ENCODE measurements around the gene LIPC.

The LIPC gene

DNA sequence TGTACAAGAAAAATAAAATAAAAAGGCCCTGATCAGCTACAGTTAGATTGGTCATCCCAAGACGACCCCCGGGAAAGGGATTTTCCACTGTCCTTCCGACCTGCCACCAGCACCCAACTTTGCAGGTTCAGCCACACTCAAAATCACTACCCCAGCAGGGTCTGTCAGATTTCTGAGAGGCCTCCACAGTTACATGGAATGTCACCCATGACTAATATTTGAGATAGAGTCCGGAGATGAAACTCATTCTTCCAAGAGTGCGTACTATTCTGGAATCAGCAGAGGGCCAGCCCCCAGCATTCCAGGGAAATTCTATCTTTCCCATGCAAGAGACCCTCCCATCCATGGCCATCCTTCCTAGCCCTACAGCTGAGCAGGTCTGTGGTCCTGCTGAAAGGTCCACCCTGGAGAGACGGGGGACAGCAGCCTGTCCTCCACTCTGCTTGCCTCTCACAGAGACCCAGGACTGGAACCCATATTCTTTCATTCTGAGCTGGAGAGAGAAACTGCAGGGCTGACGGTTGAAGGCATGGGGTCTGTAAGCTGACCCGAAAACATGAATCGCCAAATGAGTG, 5.8 kb downstream of the LIPC start:
- no peak for TF ChIP-seq POLR2AphosphoS5 (IDR thresholded peaks at IDR 0.05; ENCODE audit: low read depth, low read length)
- no peak for TF ChIP-seq TAF1 (IDR thresholded peaks at IDR 0.05; ENCODE audit: borderline replicate concordance, low read depth, low read length)
- TF ChIP-seq POLR2A (IDR thresholded peaks at IDR 0.05; ENCODE audit: low read depth, low read length), result no peak
- FAIRE-seq (no peak), DNase-seq (ENCODE audit: insufficient read length) (no peak)

DNA sequence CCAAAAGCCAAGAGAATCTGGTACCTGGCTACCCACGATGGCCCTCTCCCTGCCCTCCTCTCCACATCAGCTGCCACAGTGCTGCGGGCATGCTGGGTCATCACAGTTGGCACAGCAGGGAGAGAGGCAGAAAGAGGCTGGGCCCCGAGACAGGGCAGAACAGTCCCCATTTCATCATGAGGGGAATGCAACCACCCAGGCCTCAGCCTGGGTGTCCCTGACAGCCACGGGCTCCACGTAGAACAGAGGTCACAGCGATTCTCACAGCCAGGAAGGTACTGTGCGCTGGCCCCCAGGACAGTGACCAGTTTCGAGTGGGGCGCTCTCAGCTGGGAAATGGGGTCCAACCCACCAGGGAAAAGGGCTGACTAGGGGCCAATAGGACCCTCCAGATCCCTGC, 6.3 kb downstream of the LIPC start:
- DNase-seq (ENCODE audit: insufficient read length) (no peak), FAIRE-seq (no peak)
- TF ChIP-seq POLR2A (IDR thresholded peaks at IDR 0.05; ENCODE audit: low read depth, low read length) (no peak), POLR2AphosphoS5 (IDR thresholded peaks at IDR 0.05; ENCODE audit: low read depth, low read length) (no peak), TAF1 (IDR thresholded peaks at IDR 0.05; ENCODE audit: borderline replicate concordance, low read depth, low read length) (no peak)

DNA sequence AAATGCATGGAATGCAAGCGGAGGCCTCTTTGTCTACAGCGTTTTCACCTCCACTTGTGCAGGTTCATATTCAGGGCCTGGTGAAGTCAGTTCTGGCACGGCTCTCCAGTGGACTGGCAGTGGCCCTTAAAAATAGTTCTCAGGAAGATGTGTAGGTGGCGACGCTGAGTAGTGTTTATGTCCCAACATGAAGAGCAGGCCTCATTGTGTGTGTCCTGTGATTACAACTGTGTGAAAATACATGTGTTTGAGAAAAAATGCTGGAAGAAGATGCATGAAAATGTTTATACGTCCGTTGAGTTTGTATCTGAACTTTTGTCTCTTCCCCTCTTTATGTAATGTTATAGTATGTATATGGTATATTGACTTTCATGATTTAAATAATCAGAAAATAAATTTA, 7.2 kb downstream of the LIPC start:
- DNase-seq (ENCODE audit: insufficient read length), result no peak
- TF ChIP-seq POLR2A (IDR thresholded peaks at IDR 0.05; ENCODE audit: low read depth, low read length) (no peak), TAF1 (IDR thresholded peaks at IDR 0.05; ENCODE audit: borderline replicate concordance, low read depth, low read length) (no peak), POLR2AphosphoS5 (IDR thresholded peaks at IDR 0.05; ENCODE audit: low read depth, low read length) (no peak)
- FAIRE-seq, result no peak

DNA sequence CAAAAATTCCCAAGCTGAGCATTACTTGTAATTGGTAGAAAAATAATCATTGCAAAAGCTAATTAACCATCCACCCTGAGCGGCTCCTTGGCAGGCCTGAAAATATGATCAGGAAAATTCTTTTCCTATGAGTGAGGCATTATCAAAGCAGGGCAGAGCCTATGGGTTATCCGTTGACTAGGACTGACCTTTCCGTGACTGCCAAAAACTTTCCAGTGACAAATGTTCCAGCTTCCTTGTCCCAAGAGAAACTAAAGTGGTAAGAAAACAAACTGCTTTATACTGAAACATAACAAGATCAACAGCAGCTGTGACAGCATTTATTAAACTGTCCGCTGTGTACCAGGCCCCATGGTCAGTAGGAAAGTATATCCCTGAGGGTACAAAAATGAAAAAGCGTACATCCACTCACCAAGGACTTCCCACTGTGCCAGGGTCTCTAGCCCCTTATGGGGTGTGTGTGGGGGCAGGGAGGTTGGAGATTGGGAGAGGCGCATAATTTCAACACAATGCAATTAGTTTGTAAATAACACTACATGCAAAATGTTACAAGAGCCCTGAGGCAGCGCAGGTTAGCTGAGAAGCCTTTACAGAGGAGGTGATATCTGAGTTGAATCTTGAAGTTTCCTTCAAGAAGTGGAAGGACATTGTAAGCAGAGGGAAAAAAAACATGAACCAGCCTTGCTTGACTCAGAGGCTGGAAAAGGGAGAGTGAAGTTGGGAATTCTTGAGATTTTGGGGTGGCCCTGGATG, 8.5 kb downstream of the LIPC start:
- no peak for DNase-seq (ENCODE audit: insufficient read length)

DNA sequence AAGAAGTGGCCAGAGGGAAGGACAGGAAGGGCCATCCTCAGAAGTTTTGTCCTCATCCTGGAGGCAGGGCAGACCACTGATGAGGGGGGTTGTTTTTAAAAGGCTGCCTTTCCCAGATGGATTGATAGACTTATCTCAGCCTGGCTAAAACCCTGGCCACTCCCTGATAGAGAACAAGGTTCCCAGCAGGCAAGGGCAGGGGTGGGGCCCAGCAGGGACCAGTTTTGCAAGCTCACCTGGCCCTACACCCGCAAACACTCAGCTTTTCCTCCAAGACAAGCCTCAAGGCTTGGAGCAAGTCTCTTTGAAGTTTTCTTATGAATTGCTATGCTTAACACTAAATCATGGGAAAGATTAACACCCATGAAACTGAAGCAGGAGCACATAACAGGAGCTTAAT, 9.1 kb downstream of the LIPC start:
- FAIRE-seq, result no peak
- TF ChIP-seq TAF1 (IDR thresholded peaks at IDR 0.05; ENCODE audit: borderline replicate concordance, low read depth, low read length), result no peak
- TF ChIP-seq POLR2AphosphoS5 (IDR thresholded peaks at IDR 0.05; ENCODE audit: low read depth, low read length), result no peak
- no peak for TF ChIP-seq POLR2A (IDR thresholded peaks at IDR 0.05; ENCODE audit: low read depth, low read length)
- no peak for DNase-seq (ENCODE audit: insufficient read length)

More for the DNA sequence above, 8.5 kb downstream of the LIPC start:
- no peak for FAIRE-seq
- TF ChIP-seq TAF1 (IDR thresholded peaks at IDR 0.05; ENCODE audit: borderline replicate concordance, low read depth, low read length) (no peak), POLR2A (IDR thresholded peaks at IDR 0.05; ENCODE audit: low read depth, low read length) (no peak)

DNA sequence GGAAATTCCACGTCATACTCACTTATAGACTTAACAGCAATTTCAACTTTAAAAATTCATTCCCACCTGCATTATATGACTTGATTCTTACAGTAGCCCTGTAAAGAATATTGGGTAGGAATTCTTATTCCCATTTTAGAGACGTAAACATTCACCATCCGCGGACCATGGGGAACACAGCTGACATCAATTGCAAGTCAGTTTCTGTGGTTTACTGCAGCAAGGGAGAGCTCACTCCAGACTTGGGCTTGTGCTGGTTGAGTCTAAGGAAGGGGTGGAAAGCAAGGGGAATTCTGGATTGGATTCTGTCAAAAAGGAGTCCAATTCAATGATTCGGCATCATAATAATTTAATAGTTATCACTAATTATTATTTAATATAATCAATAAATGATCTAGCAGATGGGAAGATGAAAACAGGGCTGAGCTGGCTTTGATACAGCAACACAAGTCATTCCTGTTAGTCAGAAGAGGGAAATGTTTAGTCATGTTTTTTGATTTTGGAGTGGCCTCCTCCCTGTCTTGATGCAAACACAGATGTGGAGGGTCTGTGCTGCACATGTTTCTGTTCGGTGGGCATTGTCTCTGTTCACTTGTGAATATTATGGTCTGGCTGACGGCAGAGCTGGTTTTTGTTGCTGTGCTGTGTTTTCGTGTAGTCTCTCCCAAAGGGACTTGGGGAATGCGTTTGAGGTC, 9.7 kb downstream of the LIPC start:
- DNase-seq (ENCODE audit: insufficient read length) (no peak), FAIRE-seq (no peak)
- TF ChIP-seq POLR2A (IDR thresholded peaks at IDR 0.05; ENCODE audit: low read depth, low read length) (no peak), POLR2AphosphoS5 (IDR thresholded peaks at IDR 0.05; ENCODE audit: low read depth, low read length) (no peak), TAF1 (IDR thresholded peaks at IDR 0.05; ENCODE audit: borderline replicate concordance, low read depth, low read length) (no peak)

DNA sequence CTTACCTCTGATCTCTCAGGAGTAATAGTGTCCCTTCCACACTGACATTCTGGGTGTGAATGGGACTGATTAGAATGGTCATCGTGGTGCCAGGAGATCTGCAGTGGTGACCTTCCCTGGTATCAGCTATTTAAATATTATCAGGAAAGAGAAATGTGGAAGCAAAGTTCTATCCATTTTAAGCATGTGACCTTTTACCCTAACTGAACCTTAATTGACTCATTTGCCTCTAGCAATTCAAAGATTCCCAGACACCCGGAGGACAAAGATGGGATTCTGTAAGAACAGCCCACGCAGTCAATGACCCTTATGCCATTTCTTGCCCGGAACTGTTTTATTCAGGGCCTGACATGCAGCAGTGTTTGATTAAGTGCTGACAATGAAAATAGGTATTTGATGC, 10.3 kb downstream of the LIPC start:
- DNase-seq (ENCODE audit: insufficient read length), result no peak
- TF ChIP-seq POLR2A (IDR thresholded peaks at IDR 0.05; ENCODE audit: low read depth, low read length) (no peak), TAF1 (IDR thresholded peaks at IDR 0.05; ENCODE audit: borderline replicate concordance, low read depth, low read length) (no peak), POLR2AphosphoS5 (IDR thresholded peaks at IDR 0.05; ENCODE audit: low read depth, low read length) (no peak)
- no peak for FAIRE-seq

- FAIRE-seq (no peak), DNase-seq (ENCODE audit: insufficient read length) (no peak)
- TF ChIP-seq POLR2A (IDR thresholded peaks at IDR 0.05; ENCODE audit: low read depth, low read length) (no peak), POLR2AphosphoS5 (IDR thresholded peaks at IDR 0.05; ENCODE audit: low read depth, low read length) (no peak), TAF1 (IDR thresholded peaks at IDR 0.05; ENCODE audit: borderline replicate concordance, low read depth, low read length) (no peak)
Observed at GRCh38 chr15:58443308-58443707, 11.5 kb downstream of the LIPC start.

- TF ChIP-seq TAF1 (IDR thresholded peaks at IDR 0.05; ENCODE audit: borderline replicate concordance, low read depth, low read length) (no peak), POLR2AphosphoS5 (IDR thresholded peaks at IDR 0.05; ENCODE audit: low read depth, low read length) (no peak), POLR2A (IDR thresholded peaks at IDR 0.05; ENCODE audit: low read depth, low read length) (no peak)
- no peak for FAIRE-seq
Observed at GRCh38 chr15:58444056-58444455, 12.3 kb downstream of the LIPC start.

DNA sequence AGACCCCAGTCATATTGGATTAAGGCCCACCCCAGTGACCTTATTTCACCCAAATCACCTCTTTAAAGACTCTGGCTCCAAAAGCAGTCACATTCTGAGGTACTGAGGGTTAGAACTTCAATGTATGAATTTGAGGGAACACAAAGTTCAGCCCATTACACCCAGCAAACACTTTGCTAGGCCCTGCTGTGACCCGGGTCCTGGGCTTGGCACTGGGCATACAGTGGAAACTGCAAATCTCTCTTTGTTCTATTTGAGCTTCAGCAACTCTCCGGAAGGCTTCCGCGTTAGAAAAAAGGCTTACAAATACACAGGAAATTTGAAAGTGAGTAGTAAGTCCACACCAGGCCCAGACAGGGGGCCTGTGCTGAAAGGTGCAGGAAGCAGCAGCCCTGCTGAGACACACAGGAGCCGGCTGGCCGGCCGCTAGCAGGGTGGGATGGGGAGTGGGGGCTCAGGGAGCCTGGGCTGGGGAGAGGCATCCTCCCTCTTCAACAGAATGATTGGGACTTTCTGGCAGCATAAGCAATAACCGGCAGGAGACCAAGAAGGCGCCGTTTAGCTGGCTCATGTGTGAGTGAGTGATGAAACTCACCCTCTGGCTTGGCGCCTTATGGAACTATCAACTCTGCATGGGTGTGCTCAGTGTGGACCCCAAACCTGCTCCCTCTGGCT, 13.0 kb downstream of the LIPC start:
- DNase-seq (ENCODE audit: insufficient read length), result no peak
- TF ChIP-seq TAF1 (IDR thresholded peaks at IDR 0.05; ENCODE audit: borderline replicate concordance, low read depth, low read length), result no peak
- no peak for TF ChIP-seq POLR2AphosphoS5 (IDR thresholded peaks at IDR 0.05; ENCODE audit: low read depth, low read length)
- no peak for TF ChIP-seq POLR2A (IDR thresholded peaks at IDR 0.05; ENCODE audit: low read depth, low read length)
- FAIRE-seq, result no peak

More at GRCh38 chr15:58444056-58444455, 12.3 kb downstream of the LIPC start:
- no peak for DNase-seq (ENCODE audit: insufficient read length)

DNA sequence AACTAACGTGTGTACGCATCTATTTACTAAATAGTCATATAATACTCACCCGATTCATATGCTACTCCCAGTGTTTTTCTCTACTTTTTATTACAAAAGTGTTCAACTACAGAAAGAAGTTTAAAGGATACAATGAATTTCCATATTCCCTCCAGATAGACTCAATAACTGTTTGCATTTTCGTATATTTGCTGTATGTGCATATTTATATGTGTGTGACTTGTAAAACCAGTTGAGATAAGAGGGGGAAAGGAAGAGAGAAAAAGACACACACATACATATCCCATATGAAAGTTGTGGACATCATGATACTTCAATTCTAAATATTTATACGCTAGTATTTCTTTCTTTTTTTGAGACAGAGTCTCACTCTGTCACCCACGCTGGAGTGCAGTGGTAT, 14.1 kb downstream of the LIPC start:
- DNase-seq (ENCODE audit: insufficient read length) (no peak), FAIRE-seq (no peak)
- TF ChIP-seq POLR2A (IDR thresholded peaks at IDR 0.05; ENCODE audit: low read depth, low read length) (no peak), POLR2AphosphoS5 (IDR thresholded peaks at IDR 0.05; ENCODE audit: low read depth, low read length) (no peak), TAF1 (IDR thresholded peaks at IDR 0.05; ENCODE audit: borderline replicate concordance, low read depth, low read length) (no peak)

All from GM12892 (cell line).